Activated CD8-positive, alpha-beta memory T cell treated with anti-CD3 and anti-CD28 coated beads, Interleukin-2, amount 50 U/mL, for 48 hours (primary cell): ENCODE measurements around the gene GRID2.
"Not testable (repeated sequence)": the region's sequence is repeated elsewhere in the genome, so short reads cannot be mapped to it uniquely, and the experiment has no call there.

Experiments used
- DNase-seq: peaks from one replicate; pipeline ENCODE4 v3.0.0-alpha.2; 2020

Gene GRID2

DNA sequence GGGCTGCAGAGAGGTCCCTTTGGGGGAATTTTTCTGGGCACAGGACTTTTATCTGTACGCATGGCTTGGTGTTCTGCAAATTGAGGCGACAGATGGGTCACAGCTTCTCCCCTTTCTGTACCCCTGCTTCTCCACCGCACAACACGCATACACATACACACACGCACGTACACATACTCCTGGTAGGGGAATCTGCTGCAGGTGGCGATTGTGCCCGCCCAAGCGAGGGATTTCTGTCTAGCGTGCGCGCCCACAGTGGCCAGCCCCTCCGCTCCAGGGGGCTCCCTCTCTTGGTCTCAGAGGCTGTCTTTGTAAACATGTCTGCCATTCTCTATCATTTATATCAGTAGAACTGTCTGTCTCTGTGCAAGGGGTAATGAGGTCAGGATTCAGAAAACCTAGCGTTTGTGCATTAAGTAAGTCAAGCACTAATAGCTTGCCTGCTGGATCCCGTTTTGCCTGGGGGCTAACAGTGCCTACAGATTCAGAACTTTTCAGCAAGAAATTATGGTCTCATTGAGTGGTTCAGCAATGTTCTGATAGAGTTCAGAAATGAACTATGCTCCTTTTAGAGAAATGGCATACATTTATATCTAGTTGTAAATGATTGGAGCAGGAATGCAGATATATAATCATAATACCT is 2.2 kb downstream of the GRID2 start:
- DNase-seq: no peak

DNA sequence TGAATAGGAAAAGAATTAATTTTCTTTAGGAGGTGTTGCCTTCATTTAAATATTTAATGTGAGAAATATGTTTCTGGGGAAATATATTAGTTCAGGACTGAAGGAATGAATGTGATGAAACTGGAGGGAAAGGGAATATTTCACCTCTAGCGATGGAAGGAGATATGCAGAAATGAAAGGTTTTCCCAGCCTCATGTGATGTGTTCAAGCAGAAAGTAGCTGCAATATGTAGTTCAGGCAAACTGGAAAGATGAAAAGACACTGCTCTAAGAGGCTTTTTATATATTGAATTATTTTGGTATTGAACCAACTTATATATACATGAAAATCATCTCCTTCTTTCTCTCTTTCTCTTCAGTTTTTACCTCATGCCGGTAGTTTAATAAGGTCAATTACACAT is 3.4 kb downstream of the GRID2 start:
- no peak for DNase-seq

DNA sequence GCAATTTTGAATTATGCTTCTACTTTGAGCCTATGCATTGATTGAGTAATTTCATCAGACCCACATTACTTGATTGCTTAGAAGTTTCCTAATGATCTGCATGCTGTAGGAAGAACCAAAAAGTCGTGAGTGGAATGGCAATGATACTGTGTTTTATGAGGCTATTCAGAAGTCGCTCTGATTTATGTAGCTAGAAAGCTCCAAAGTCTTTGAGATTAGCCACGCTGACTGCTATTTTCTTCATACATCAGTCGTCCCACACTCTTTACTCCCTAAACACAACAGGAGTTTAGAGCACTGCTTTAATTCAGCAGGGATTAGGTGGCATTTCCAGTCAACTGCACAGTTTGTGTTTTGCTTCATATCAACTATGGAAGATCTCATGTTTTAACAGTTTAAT is 4.1 kb downstream of the GRID2 start:
- DNase-seq: no peak

DNA sequence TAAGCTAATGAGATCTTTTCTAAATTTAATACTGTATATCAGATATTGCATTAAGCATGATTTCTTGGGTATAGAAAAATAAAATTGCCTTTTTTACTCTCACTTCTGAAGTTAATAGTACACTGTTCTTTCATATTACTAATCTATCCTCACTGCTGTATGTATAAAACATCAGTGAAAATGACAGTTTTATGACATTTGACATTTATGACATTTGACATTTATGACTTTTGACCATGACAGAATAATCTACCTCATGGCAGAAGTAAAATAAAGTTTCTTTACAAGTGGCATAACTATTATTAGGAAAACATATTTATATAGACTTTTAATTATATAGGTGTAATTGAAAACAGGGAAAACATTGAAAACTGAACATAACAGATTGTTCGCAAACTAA is 13.3 kb downstream of the GRID2 start:
- DNase-seq: no peak

DNA sequence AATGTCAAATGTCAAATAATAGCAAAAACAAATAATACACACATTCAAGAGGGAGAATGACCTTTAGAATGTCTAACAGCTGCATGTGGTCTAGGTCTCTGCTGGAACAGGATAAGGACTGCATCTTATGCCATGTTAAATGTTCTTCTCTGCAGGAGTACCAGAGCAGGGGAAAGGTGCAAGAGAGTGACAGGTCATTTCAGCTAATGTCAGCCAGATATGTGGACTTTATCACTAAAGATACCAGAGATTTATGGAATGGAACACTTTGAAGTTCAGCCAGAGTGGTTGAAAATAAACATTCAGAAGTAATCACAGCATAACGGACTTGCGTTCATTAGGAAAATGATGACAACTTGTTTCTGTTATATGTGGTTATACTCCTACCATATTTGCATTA is 24.3 kb downstream of the GRID2 start:
- no peak for DNase-seq

DNA sequence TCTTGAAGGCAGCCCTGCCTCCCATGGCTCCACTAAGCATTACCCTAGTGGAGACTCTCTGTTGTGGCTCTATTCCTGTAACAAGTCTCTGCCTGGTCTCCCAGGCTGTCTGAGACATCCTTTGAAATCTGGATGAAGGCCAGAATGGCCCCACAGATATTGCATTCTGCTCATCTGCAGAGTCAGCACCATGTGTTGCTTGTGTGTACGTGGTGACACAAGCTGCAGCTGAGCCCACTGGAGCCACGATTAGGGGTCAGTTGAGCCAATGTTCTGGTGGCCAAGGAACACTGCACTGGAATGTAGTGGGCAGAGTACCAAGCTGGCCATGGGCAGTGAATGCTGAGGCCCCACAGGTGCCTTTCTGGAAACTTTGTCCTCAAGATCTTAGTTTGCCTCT is 29.2 kb downstream of the GRID2 start:
- DNase-seq: no peak

DNA sequence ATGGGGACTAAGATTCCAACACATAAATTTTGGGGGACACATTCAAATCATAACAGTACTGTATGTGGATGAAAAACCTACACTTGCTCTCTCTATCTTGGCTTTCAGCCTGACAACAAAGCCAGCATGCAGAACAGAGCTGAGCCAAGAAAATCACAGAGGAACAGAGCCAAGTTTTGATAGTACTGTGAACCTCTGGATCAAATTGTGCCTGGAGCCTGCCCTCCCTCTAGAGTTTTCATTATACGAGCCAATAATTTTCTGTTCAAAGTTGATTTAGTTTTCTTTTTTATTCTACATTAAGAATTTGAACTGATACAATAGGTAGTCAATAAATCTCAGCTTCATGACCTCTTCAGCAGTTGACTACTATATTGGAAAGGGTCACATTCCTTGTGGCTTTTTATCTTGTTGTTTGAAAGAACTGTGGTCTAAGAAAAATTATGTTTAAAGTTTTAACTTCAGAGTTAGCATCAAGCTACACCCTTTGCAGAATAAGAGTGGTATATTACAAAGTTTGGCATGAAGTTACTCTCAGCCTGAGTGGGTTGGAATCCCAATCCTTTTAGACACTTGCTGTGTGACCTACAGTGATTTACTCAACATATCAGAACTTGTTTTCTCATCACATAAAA is 31.1 kb downstream of the GRID2 start:
- DNase-seq: no peak

DNA sequence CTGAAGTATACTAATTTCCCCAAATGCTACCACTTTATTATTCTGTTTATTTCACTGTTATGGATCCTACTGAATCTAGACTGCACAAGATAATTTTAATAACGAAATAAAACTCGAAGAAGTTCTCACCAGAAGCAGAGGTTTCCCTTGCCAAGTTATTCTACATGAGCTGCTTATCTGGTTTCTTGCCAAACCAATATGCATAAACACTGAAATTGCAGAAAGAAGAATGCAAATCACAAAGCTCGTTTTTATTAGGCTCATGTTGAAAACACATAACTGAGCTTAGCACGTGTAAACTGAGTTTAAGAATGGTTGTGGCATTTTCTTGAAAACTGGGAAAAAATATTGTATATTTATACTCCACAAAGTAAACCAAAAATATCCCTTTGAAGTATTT is 35.9 kb downstream of the GRID2 start:
- DNase-seq: no peak

DNA sequence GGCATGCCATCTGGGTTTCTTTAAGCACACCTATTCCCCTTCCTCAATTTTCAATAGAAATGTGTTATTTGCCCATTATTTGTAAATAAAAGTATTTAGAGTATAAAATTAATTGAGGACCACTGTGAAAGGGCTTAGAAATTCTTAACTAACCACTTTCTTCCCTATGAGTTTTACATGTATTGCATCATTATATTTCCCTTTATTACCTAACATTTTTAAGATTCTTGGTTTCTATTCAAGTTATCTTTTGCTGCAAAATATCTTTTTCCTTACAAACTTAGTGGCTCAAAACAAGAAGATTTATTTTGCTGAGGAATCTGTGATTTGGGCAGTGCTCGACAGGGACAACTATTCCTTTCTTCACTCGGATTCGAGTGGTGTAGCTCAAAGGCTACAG is 40.5 kb downstream of the GRID2 start:
- DNase-seq: no peak

DNA sequence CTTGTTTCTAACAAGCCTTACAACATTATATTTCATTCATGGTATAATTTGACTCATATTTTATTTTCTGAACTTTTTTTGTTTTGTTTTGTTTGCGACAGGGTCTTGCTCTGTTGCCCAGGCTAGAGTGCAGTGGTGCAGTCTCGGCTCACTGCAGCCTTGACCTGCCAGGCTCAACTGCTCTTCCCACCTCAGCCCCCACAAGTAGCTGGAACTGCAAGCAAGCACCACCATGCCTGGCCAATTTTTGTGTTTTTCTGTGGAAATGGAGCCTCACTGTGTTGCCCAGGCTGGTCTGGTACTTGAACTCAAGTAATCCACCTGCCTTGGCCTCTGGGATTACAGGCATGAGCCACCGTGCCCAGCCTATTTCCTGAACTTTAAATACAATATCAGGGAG is 42.5 kb downstream of the GRID2 start:
- DNase-seq: no peak

DNA sequence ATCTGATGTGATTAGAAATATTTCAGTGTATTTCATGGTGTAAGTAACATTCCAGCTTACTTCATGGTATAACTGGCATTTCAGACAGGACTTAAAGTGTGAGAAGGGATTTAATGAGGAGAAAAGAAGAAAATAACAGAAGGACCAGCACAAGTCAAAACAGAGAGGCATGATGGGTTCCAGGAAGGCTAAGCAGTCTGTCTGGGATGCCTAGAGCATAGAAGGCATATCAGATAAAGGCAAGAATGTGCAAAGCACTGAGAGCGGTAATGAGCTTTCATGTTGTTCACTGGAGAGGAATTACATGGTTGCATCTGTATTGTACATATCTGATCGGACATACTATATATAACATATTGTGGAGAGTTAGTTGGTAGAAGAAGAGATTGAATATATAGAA is 54.2 kb downstream of the GRID2 start:
- DNase-seq: no peak

DNA sequence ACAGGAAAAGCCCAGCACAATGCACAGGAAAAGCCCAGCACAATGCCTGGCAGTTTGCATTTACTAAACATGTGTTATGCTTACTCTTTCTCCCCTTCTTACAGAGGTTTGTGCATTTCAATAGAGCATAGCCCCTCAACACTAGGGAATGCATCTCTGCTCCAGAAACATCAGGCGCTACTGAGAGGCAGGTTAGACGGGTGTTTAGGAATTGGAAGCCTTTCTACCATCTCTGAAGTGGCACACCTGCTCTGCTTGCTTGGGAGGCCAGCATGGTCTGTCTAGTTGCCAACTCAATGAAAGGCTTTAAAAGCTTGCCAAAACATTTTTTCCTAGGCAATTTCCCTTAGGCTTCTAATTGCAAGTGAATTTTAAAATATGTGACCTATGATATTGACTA is 55.7 kb downstream of the GRID2 start:
- DNase-seq: no peak

DNA sequence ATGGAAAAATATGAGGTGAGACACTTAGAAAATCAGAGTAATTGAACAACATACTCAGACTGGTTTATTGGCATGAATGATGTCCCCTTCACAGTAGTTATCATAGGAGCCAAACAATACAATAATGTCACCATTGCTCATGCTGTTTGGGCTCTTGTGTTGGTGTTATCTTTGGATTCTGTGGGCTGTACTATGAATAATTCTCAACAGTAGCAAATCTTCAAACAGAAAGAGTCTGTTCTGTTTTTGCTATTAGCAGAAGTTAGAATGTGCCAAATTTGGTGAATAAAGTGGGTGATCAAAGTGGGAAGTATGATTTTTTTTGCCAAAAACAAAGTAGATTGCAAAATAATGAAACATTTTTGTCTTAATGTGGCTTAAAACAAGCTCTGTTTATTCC is 58.3 kb downstream of the GRID2 start:
- no peak for DNase-seq

DNA sequence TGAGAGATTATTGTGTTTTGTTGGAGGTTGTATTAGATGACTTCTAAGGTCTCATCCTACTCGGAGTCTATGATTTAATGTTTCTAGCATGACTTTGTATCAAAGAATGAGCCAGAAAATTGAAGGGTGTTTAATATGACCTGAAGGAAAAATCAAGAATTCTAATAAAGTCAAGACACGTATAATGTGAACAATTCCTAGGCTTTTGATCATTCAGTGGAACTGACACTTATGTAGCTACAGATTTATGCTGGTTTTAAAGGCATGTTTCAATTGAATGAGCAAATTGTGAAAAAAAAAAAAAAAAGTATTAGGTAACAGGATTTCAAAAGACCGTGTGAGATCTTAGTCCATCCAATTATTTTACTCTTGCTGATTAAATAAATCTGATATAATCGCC is 64.9 kb downstream of the GRID2 start:
- no peak for DNase-seq

DNA sequence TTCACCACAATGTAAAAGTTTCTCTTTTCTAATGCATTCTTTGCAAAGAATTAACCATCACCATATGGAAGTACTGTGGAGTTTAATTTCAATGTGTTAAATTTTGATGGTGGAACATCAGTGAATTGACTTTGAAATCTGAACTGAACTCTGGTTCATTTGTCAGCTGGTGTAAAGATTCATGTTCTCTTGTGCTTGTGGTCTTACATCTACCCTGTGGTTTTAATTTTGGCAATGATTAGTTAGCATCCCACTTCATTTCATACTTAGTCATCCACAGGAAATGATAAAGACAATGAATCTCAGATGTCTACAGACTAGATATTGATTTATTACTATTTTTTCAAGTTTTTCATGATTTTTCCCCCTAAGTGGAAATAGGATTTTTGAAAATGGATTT is 77.8 kb downstream of the GRID2 start:
- no peak for DNase-seq

DNA sequence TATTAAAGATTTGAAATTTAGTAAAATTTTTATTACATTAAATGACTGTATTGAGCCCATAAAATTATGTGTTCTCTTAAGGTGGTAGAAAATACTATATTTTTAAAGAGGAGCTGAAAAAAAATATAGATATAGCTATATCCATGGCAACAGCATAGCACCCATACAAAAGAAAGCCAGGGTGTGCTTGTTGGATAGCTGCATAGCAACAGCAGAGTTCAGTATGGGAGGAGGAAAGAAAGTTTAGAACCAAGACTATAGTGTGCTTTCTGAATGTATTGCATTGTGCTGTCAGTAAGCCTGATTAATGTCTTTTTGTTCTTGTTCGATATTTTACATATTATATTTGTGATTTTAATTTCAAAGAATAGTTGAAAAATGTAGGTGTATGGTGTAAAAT is 78.4 kb downstream of the GRID2 start:
- DNase-seq: no peak

DNA sequence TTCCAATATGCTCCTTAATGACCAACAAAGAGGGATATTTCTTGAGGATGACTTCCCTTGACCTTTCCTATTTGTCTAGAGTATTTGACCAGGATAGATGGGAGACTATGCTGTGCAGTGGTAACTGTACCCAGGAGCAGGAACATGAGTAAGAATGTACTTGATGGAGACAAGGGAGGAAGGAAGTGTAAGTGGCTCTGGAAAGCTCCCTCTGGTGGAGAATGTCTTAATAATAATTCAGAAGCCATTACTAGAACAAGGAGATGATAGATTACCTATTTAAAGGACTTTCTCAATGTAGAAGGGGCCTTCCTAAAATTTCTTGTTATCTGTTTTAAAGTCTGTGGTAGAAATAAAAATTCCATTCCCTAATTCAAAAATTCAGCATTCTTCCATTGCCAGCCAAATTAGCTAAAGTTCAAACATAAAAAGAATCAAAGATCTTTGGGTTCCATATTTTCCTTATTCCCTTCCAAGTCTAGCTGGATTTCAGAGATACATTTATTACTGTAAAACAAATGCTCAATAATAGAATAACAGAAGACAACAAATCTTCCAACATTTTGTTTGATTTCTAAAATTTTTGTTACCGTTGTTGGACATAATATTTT is 83.8 kb downstream of the GRID2 start:
- DNase-seq: no peak

DNA sequence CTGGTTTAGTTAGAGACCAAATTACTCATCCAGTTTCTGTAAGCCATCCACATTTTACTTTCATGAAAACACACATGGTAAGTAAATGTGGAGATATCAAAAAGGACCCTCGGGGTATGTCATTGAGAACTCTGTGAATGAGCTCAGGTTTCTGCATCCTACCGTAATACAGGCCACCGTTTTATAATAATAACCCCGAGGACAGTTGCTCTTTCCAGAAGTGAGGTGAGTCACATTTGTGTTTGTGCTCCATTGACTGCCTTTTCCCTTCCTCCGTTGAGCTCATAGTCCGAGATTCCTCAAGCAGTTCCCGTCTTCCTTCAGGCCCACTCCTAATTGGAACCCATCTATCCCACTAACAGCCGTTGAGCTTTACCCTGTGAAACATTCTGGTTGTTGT is 95.3 kb downstream of the GRID2 start:
- DNase-seq: no peak

DNA sequence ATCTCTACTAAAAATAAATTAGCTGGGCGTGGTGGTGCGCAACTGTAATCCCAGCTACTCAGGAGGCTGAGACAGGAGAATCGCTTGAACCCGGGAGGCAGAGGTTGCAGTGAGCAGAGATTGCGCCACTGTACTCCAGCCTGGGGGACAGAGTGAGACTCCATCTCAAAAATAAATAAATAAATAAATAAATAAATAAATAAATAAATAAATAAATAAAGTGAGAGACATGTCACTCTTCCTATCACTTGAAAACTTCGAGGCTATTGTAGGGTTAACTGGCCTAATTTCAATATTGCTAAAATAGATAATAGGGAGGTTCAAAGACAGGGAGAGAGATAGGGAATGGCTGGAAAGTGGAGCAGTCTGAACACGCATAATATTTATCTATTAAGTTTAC is 99.8 kb downstream of the GRID2 start:
- DNase-seq: not testable (repeated sequence)

DNA sequence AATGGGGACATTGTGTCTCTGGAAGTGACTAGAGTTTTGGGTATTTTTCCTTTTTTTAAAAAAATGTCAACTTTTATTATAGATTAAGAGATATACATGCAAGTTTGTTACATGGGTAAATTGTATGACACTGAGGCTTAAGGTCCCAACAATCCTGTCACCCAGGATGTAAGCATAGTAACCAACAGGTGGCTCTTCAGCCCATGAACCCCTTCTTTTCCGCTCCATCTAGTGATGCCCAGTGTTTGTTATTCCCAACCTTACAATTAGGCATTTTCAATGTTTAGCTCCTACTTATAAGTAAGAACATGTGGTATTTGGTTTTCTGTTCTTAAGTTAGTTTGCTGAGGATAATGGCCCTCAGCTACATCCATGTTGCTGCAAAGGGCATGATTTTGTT is 102.7 kb downstream of the GRID2 start:
- no peak for DNase-seq

DNA sequence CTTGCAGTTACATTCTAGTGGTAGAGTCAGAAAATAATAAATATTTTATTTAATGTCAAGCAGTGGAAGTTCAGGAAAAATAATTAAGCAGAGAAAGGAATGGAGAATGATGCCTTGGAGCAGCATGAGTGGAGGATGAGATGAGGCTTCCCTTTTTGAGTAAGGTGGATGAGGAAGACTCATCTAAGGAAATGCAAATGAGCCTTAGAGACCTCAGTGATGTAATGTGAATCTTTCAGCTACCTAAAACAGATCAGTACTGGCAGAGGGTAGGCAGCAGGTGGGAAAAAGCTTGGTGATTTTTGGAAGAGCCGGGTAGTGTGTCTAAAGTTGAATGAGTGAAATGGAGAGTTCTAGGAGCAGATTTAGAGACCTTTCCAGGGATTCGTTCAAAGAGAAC is 118.2 kb downstream of the GRID2 start:
- no peak for DNase-seq

DNA sequence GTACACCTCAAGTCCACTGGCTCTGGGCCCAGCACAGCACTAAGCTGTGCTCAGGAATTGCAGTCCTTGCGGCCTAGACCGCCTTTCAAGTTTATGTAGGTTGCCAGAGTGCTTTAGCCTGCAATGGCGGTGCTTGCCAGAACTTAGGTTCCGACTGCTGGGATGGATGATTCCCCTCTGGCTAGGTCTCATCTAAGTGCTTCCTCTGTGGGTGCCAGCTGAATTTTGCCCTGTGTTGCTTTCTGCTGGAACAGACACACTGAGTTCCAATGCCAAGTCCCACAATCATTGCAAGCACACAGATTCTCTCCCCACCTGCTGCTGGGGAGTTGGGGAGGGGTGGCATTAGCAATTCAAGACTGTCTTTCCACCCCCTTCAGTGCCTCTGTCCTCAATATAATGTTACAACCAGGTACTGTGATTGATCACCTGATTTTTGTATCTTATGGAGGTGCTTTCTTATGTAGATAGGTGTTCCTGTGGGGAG is 129.5 kb downstream of the GRID2 start:
- DNase-seq: no peak

DNA sequence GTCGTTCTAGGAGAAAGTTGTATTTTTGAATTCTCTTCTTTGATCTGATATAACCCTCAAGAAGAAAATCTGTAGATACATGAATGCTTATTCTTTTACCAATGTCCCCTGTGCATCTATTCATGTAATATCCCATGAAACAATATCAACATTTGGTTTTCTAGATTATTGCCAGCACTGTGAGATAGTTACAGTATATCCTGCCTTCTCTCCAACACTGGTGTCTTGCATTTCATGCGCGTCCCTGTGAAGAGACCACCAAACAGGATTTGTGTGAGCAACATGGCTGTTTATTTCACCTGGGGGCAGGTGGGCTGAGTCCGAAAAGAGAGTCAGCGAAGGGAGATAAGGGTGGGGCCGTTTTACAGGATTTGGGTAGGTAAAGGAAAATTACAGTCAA is 135.0 kb downstream of the GRID2 start:
- DNase-seq: not testable (repeated sequence)

DNA sequence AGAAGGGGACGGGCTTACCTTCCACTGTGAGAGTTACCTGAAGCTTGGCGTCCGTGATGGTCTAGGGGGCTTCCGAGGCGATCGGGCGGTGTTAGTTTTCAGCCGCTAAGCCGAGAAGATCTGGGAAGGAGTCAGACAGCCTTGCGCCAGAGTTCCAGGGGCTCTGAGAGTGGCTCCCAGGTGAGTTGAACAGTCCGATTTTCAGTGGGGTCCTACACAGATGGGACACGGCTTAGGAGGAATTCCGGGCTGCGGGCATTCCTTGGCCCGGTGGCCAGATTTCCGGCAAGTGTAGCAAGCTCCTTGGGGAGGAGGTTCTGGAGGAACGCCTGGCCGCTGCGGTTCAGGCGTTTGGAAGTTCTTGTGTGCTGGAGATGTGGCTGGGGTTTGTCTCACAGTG is 138.4 kb downstream of the GRID2 start:
- DNase-seq: not testable (repeated sequence)
